ENCODE results near the gene EIF4E.
A peak's percentile ranks its signal among the peaks of the same experiment; 100 is the strongest.

EIF4E gene

DNA sequence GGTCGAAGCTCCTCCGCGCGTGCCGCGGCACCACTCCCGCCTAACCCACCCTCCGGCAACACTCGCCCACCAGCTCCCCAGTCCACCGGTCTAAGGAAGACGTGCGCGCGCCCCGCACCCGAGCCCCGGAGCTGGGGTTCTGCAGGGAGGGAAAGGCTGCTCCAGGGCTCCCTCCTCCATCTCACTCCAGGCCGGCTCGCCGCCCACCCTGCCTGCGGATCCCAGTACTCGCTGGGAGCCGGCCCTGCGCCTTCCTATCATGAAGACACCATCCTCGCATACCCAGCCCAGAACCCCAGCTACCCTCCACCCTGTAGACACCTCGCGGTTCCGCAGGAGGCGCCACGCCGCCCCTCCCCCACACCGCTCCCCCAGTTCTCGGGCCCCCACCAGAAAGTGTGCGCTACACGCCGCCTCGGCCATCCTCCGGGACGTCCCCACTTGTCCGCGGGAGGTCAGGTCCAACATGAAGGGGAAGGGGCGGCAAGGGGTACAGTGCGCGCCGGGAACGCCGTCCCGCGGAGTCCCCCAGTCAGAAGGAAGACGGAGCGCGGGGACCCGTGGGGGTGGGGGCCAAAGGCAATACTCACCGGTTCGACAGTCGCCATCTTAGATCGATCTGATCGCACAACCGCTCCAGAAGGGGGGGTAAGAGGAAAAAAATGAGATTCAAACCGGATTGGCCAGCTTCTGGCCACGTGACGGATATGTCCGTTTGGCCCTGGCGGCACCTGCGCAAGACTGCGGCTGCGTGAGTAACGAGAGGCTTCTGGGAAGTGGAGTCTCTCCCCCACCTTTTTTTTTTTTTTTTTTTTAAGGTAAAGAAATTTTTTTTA lies at the start of gene EIF4E:
Gene EIF4E, minus strand, starts transcription at position 629 of the 836 bp plus-strand sequence. Its CDS starts 21 bp downstream, at position 608.
- Mint-ChIP-seq H3K36me3 (peaks cover 14% of the 10 kb centered on the region), H3K4me3 (peak within 1 kb of the TSS; percentile 94), H3K9me3 (ENCODE audit: low read depth) (no peaks in the 10 kb centered on the region), H3K27me3 (no peaks in the 10 kb centered on the region), H3K4me1 (ENCODE audit: low read depth) (peaks cover 47% of the 10 kb centered on the region), H3K27ac (peak within 1 kb of the TSS; percentile 97)

DNA sequence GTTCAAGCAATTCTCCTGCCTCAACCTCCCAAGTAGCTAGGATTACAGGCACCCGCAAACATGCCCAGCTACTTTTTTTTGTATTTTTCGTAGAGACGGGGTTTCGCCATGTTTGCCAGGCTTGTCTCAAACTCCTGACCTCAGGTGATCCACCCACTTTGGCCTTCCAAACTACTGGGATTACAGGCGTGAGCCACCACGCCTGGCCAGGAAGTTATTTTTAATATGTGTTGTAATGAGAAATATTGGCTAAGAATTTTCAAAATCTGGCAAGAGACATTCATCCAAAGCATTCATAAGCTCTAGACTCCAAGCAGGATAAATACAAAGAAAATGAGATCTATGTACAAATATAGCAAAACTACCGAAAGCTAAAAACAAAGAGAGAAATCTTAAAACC lies 48.6 kb upstream of the EIF4E start:
- H3K27ac Mint-ChIP-seq, result no peak overlapping the region
- no peaks in the 10 kb centered on the region for H3K4me1 Mint-ChIP-seq (ENCODE audit: low read depth)
- no peaks in the 10 kb centered on the region for H3K9me3 Mint-ChIP-seq (ENCODE audit: low read depth)
- H3K36me3 Mint-ChIP-seq, result no peaks in the 10 kb centered on the region
- H3K27me3 Mint-ChIP-seq, result peaks cover 1% of the 10 kb centered on the region
- H3K4me3 Mint-ChIP-seq, result no peak overlapping the region

- Mint-ChIP-seq H3K27me3 (peaks cover 1% of the 10 kb centered on the region), H3K27ac (no peak overlapping the region), H3K36me3 (no peaks in the 10 kb centered on the region), H3K4me1 (ENCODE audit: low read depth) (no peaks in the 10 kb centered on the region), H3K4me3 (no peak overlapping the region), H3K9me3 (ENCODE audit: low read depth) (no peaks in the 10 kb centered on the region)
Observed at GRCh38 chr4:98976716-98977115, 47.8 kb upstream of the EIF4E start.

DNA sequence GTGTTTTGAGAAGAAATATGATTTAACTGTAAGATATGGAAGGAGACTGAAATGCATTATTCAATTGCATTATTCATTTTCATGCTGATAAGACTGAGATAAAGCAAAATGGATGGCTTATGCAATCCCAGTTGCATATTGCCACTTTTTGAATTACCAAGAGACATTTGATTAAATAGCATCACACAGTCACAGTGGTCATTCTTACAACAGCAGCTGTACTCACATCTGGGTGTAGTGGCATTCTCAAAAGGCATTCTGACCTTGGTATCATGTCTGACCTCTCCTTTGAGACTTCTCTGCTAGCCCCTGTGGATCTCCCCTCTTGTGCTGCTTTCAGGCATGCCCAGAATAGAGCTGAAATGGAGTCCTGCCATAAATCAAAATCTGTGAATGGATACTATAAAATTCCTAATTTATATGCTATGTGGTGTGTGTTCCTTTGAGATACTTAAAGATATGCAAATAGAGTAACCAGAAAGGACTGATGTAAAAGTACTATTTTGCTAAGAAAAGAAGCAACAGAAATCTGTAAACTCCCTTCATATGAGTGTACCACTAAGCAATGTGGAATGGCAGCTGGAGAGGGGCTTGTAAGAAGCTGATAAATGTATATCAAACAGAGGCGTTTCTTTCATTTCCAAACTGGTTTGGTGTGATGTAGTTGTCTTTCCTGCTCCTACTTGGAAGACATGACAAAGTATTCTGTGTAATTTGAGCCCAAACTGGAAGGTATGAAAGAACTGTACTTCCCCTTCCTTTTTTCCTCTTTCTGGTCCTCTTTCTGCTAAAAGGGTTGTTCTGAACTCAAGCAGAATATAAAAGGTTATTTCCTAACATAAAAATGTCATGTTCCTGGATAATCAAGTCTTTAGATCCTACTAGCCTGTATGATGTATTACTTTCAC lies 41.2 kb upstream of the EIF4E start:
- Mint-ChIP-seq H3K36me3 (no peaks in the 10 kb centered on the region), H3K4me3 (no peak overlapping the region), H3K4me1 (ENCODE audit: low read depth) (no peaks in the 10 kb centered on the region), H3K9me3 (ENCODE audit: low read depth) (no peaks in the 10 kb centered on the region), H3K27me3 (peaks cover 8% of the 10 kb centered on the region), H3K27ac (no peak overlapping the region)

DNA sequence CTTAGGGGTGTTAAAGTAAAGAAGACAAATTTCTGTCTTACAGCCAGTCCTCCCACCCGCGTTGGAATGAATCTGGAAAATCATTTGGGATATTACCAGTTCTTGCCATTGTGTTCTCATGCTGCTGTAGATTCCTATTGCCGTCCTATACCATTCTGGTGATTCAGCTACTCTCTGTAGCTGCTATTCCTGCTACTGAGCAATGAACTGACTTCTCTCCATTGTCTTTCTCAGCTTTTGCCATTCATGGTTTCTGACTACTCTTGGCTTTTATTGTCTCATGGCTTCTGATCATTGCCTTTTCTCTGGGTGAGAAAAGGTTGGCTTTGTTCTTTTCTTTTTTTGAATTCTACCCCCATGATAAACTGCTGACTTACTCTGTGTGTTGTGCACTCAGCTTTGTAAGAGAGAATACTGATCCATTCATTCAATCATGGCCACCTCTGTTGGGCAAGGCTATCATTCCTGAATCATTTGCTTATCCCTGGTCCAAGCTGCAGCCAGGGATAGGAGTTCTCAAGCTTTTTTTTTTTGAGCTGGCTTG lies 38.9 kb upstream of the EIF4E start:
- Mint-ChIP-seq H3K27me3 (peaks cover 9% of the 10 kb centered on the region), H3K36me3 (no peaks in the 10 kb centered on the region), H3K4me1 (ENCODE audit: low read depth) (no peaks in the 10 kb centered on the region), H3K9me3 (ENCODE audit: low read depth) (no peaks in the 10 kb centered on the region), H3K4me3 (no peak overlapping the region), H3K27ac (no peak overlapping the region)

GRCh38 chr4:98966926-98967325 lies 38.0 kb upstream of the EIF4E start:
- no peaks in the 10 kb centered on the region for H3K4me1 Mint-ChIP-seq (ENCODE audit: low read depth)
- no peak overlapping the region for H3K4me3 Mint-ChIP-seq
- no peaks in the 10 kb centered on the region for H3K36me3 Mint-ChIP-seq
- H3K27me3 Mint-ChIP-seq, result peaks cover 9% of the 10 kb centered on the region
- H3K27ac Mint-ChIP-seq, result no peak overlapping the region
- H3K9me3 Mint-ChIP-seq (ENCODE audit: low read depth), result no peaks in the 10 kb centered on the region

GRCh38 chr4:98963538-98964433 lies 34.9 kb upstream of the EIF4E start:
- Mint-ChIP-seq H3K4me3 (no peak overlapping the region), H3K27me3 (peaks cover 4% of the 10 kb centered on the region), H3K27ac (no peak overlapping the region), H3K4me1 (ENCODE audit: low read depth) (no peaks in the 10 kb centered on the region), H3K36me3 (no peaks in the 10 kb centered on the region), H3K9me3 (ENCODE audit: low read depth) (no peaks in the 10 kb centered on the region)

DNA sequence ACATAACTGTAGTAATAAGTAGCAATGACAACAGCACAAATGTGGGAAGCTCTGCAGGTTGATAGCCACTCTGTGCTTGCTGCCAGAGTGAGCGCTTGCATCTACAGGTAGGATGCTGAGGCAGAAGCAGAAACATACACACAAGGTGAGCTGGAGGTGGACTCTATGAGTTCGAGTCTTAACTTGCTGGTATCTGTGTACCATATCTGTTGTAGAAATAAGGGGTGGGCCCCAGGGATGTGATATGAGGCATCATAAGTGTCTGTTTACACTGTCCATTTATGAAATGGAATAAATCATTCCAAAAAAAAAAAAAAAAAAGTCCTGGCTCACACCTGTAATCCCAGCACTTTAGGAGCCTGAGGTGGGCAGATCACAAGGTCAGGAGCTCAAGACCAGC lies 32.8 kb upstream of the EIF4E start:
- Mint-ChIP-seq H3K36me3 (no peaks in the 10 kb centered on the region), H3K9me3 (ENCODE audit: low read depth) (no peaks in the 10 kb centered on the region), H3K4me1 (ENCODE audit: low read depth) (no peaks in the 10 kb centered on the region), H3K4me3 (no peak overlapping the region), H3K27ac (no peak overlapping the region), H3K27me3 (peaks cover 3% of the 10 kb centered on the region)

DNA sequence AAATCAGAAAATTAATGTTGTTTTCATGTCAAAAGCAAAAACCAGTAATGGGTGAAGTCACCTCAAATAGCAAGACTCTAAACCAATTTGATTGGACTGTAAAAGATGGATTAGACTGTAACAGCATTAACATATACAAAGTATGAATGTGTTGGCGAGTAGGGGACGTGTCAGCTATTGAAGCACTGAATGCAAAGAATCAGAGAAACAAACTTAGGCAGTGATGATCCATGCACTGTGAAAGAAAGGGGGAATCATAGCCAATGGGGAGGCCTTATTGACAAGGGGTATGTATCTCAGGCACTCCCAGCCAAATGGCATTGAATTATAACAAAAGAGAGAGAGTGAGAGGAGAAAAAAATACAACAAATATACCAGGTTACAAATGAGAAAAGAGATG lies 30.5 kb upstream of the EIF4E start:
- Mint-ChIP-seq H3K4me1 (ENCODE audit: low read depth) (no peaks in the 10 kb centered on the region), H3K36me3 (no peaks in the 10 kb centered on the region), H3K27me3 (peaks cover 4% of the 10 kb centered on the region), H3K4me3 (no peak overlapping the region), H3K27ac (no peak overlapping the region), H3K9me3 (ENCODE audit: low read depth) (no peaks in the 10 kb centered on the region)

- Mint-ChIP-seq H3K4me1 (ENCODE audit: low read depth) (no peaks in the 10 kb centered on the region), H3K27ac (no peak overlapping the region), H3K27me3 (peaks cover 4% of the 10 kb centered on the region), H3K36me3 (no peaks in the 10 kb centered on the region), H3K4me3 (no peak overlapping the region), H3K9me3 (ENCODE audit: low read depth) (no peaks in the 10 kb centered on the region)
Observed at GRCh38 chr4:98958065-98958464, 29.1 kb upstream of the EIF4E start.

- Mint-ChIP-seq H3K36me3 (no peaks in the 10 kb centered on the region), H3K27me3 (peaks cover 4% of the 10 kb centered on the region), H3K4me1 (ENCODE audit: low read depth) (no peaks in the 10 kb centered on the region), H3K4me3 (no peak overlapping the region), H3K9me3 (ENCODE audit: low read depth) (no peaks in the 10 kb centered on the region), H3K27ac (no peak overlapping the region)
Observed at GRCh38 chr4:98955229-98955628, 26.3 kb upstream of the EIF4E start.

- H3K4me1 Mint-ChIP-seq (ENCODE audit: low read depth), result no peaks in the 10 kb centered on the region
- H3K36me3 Mint-ChIP-seq, result no peaks in the 10 kb centered on the region
- no peak overlapping the region for H3K27ac Mint-ChIP-seq
- H3K27me3 Mint-ChIP-seq, result peaks cover 4% of the 10 kb centered on the region
- H3K9me3 Mint-ChIP-seq (ENCODE audit: low read depth), result no peaks in the 10 kb centered on the region
- no peak overlapping the region for H3K4me3 Mint-ChIP-seq
Observed at GRCh38 chr4:98951710-98952109, 22.8 kb upstream of the EIF4E start.

DNA sequence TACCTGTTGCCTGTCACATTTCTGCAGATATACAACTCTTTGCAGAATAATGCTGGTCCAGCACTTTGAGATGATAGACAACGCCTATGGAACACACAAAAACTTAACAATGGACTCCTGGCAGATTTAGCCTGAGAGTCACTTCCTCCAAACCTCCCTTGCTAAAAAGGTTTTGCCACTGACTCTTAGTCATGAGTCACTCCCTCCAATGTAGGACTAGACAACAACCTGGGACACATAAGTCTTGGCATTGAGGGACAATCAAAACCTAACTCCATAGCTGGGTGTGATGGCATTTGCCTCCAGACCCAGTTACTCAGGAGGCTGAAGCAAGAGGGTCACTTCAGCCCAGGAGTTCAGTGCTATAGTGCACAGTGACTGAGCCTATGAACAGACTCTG lies 22.0 kb upstream of the EIF4E start:
- Mint-ChIP-seq H3K4me1 (ENCODE audit: low read depth) (no peaks in the 10 kb centered on the region), H3K4me3 (no peak overlapping the region), H3K9me3 (ENCODE audit: low read depth) (no peaks in the 10 kb centered on the region), H3K36me3 (no peaks in the 10 kb centered on the region), H3K27me3 (peaks cover 3% of the 10 kb centered on the region), H3K27ac (no peak overlapping the region)

- Mint-ChIP-seq H3K4me1 (ENCODE audit: low read depth) (no peaks in the 10 kb centered on the region), H3K27me3 (no peaks in the 10 kb centered on the region), H3K4me3 (no peak overlapping the region), H3K27ac (no peak overlapping the region), H3K9me3 (ENCODE audit: low read depth) (no peaks in the 10 kb centered on the region), H3K36me3 (no peaks in the 10 kb centered on the region)
Observed at GRCh38 chr4:98946359-98946758, 17.4 kb upstream of the EIF4E start.
